Fibroblast of pulmonary artery (primary cell): ENCODE results near the gene DCLK1.
A peak's percentile ranks its signal among the peaks of the same experiment; 100 is the strongest.

Experiments used
- DNase-seq: peaks from one replicate; pipeline ENCODE4 v3.0.0-alpha.2; 2010; ENCODE audit warnings: low read depth
- H3K4me3 ChIP-seq: replicated peaks from 2 replicates; pipeline ENCODE4 v1.5.1; 2011; ENCODE audit warnings: low read depth, mild to moderate bottlenecking, control low read depth, low read length, moderate library complexity
- TF ChIP-seq, protein P1 (sequence below): IDR thresholded peaks from 2 replicates; pipeline ENCODE4 v1.5.1; 2011; ENCODE audit warnings: mild to moderate bottlenecking, control low read depth, low read length, inconsistent platforms; ENCODE audit errors: missing control alignments

Gene DCLK1

DNA sequence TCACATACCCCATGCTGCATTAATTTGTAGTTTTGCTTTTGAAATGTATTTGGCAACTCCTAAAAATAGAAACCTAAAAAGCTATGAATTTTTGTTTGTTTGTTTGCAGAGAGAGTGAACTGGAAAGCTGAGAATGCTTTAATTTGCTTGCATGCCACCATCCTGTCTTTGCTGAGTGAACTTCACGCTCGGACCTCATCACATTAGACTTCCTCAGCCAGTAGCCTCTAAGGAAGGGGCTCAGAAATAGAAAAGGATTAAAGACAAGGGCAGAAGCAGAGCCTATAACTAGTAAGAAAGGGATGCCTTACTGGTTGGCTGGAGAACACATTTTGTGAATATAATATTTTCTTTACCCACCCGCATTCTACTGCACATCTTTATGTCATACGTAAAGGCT is 275.1 kb downstream of the DCLK1 start:
- no peak overlapping the region for H3K4me3 ChIP-seq
- DNase-seq = no peak
- TF ChIP-seq, protein P1, sequence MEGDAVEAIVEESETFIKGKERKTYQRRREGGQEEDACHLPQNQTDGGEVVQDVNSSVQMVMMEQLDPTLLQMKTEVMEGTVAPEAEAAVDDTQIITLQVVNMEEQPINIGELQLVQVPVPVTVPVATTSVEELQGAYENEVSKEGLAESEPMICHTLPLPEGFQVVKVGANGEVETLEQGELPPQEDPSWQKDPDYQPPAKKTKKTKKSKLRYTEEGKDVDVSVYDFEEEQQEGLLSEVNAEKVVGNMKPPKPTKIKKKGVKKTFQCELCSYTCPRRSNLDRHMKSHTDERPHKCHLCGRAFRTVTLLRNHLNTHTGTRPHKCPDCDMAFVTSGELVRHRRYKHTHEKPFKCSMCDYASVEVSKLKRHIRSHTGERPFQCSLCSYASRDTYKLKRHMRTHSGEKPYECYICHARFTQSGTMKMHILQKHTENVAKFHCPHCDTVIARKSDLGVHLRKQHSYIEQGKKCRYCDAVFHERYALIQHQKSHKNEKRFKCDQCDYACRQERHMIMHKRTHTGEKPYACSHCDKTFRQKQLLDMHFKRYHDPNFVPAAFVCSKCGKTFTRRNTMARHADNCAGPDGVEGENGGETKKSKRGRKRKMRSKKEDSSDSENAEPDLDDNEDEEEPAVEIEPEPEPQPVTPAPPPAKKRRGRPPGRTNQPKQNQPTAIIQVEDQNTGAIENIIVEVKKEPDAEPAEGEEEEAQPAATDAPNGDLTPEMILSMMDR = no peak

- H3K4me3 ChIP-seq = no peak overlapping the region
- DNase-seq = peak; percentile 21
- TF ChIP-seq, protein P1 = no peak
Measured at GRCh38 chr13:35855531-35856019, 275.6 kb downstream of the DCLK1 start.

DNA sequence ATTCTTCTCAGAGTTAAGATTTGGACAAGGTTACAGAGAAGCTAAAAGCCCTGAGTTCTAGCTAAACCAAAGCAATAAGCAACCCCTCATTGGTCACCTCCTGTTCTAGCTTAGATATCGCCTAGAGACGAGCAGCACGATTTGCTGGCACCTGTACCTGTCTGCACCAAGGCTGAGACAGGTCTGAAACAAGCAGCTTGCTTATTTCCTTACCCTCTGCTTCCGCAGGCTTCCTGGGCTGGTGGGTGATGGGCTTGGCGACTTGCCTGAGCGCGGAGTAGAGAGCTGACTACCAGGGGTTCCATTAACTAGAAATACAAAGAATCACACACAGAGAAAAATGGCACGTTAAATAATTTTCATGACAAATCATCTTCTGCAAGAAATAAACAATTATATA is 276.9 kb downstream of the DCLK1 start:
- H3K4me3 ChIP-seq = no peak overlapping the region
- no peak for DNase-seq
- TF ChIP-seq, protein P1 = no peak

DNA sequence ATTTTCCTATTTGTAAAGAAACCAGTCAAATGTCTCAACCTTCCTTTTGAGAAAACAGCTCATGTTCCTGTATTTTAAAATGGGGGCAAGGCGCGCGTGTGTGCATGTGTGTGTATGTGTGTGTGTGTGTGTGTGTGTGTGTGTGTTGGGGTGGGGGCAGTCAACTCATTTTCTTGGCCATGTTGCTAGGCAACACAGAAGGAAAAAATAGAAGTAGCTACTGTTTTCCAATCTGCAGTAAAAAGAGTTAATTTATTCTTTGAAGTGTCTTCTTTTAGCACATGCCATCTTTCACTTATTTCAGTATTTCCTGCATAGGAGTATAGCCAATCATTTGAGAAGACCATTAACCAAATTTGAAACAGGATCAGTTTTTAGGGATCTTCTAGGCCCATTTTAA is 279.3 kb downstream of the DCLK1 start:
- DNase-seq = no peak
- TF ChIP-seq, protein P1 = no peak
- no peak overlapping the region for H3K4me3 ChIP-seq

- DNase-seq = no peak
- H3K4me3 ChIP-seq = no peak overlapping the region
- TF ChIP-seq, protein P1 = no peak
Measured at GRCh38 chr13:35851356-35851755, 279.8 kb downstream of the DCLK1 start.

DNA sequence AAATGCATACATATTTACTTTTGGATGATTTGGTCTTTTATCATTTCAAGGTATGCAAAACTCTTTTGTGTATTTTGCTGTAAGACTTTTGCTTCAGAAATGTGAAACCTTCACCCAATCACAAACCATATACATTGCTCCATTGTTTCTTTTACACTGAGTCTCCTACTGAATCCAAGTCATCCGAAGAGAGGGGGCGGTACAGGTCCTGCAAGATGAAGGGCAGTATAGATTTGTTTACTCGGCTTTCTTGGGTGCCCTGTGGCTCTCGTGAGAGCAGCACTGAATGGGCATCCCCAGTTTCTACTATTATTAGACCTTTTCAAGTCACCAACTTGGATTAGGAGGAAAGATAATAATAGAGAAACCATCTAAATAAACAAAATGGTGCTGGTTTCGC is 280.6 kb downstream of the DCLK1 start:
- DNase-seq = no peak
- TF ChIP-seq, protein P1 = no peak
- H3K4me3 ChIP-seq = no peak overlapping the region

GRCh38 chr13:35849256-35849644 is 281.9 kb downstream of the DCLK1 start:
- TF ChIP-seq, protein P1 = no peak
- no peak for DNase-seq
- H3K4me3 ChIP-seq = no peak overlapping the region
